Naive B cell (primary cell): ENCODE results near the gene BAZ2B. TPM values are rescaled to one million over a fixed set of nuclear protein-coding genes. Genes with fewer than 3 reads are reported as not detected.
"Not testable (repeated sequence)": the region's sequence is repeated elsewhere in the genome, so short reads cannot be mapped to it uniquely, and the experiment has no call there.

Source experiments
- ATAC-seq, 2 donors: fragments of 150-1000 bp; cut with Tn5 transposase; 2 replicates each; pipeline ENCODE4 v1.10.0; 2021; ENCODE audit warnings: low read depth in 2 of 2, mild to moderate bottlenecking in 2 of 2, moderate library complexity in 2 of 2
- DNase-seq: peaks from one replicate; pipeline ENCODE4 v3.0.0; 2022
- H3K27ac Mint-ChIP-seq, 6 donors: one replicate each; pipeline ENCODE4 v1.8.0; 2020 to 2022; ENCODE audit warnings: mild to moderate bottlenecking in 6 of 6, mixed read lengths in 6 of 6, moderate library complexity in 5 of 6, inconsistent platforms in 2 of 6
- H3K27me3 Mint-ChIP-seq, 3 donors: one replicate each; pipeline ENCODE4 v1.8.0; 2021 to 2022; ENCODE audit warnings: mixed read lengths in 3 of 3, mild to moderate bottlenecking in 1 of 3
- H3K36me3 Mint-ChIP-seq, 2 donors: one replicate each; pipeline ENCODE4 v1.8.0; 2020 to 2022; ENCODE audit warnings: mixed read lengths in 2 of 2, inconsistent platforms in 1 of 2, mild to moderate bottlenecking in 1 of 2
- H3K4me1 Mint-ChIP-seq, 3 donors: one replicate each; pipeline ENCODE4 v1.8.0; 2020 to 2022; ENCODE audit warnings: mixed read lengths in 3 of 3, inconsistent platforms in 1 of 3, mild to moderate bottlenecking in 1 of 3, moderate library complexity in 1 of 3
- H3K4me3 Mint-ChIP-seq, 8 donors: one replicate each; pipeline ENCODE4 v1.8.0; 2020 to 2022; ENCODE audit warnings: mild to moderate bottlenecking in 8 of 8, mixed read lengths in 8 of 8, moderate library complexity in 8 of 8, inconsistent platforms in 2 of 8
- H3K9me3 Mint-ChIP-seq, 7 donors: one replicate each; pipeline ENCODE4 v1.8.0; 2020 to 2022; ENCODE audit warnings: mixed read lengths in 7 of 7, mild to moderate bottlenecking in 5 of 7, inconsistent platforms in 2 of 7, moderate library complexity in 1 of 7
- polyA plus RNA-seq, 6 donors: library from polyadenylated mRNA; unstranded; fragments of 300-500 nt; fragmentation: Illumina TruSeq; gene quantifications; one replicate each; pipeline ENCODE4 v1.2.3, GENCODE V29; 2021; ENCODE audit warnings: low read depth in 6 of 6

The BAZ2B gene
- polyA plus RNA-seq, 6 donors from 2014 or later: 15.2 to 30.5 (median 23.1) TPM

GRCh38 chr2:159375241-159375640, 241.1 kb downstream of the BAZ2B start:
- H3K9me3 Mint-ChIP-seq: no peaks in the 10 kb centered on the region
- H3K36me3 Mint-ChIP-seq: peaks cover 13 to 19% of the 10 kb centered on the region in 2 donors
- DNase-seq (no peak), ATAC-seq (no peak)
- H3K27me3 Mint-ChIP-seq: no peaks in the 10 kb centered on the region
- no peaks in the 10 kb centered on the region for H3K4me1 Mint-ChIP-seq
- H3K27ac Mint-ChIP-seq: peak overlapping the region in 1 of 6 donors; percentile 18
- no peak overlapping the region for H3K4me3 Mint-ChIP-seq

GRCh38 chr2:159371506-159371905, 244.8 kb downstream of the BAZ2B start:
- Mint-ChIP-seq H3K4me3 (no peak overlapping the region), H3K27me3 (no peaks in the 10 kb centered on the region), H3K27ac (no peak overlapping the region), H3K36me3 (peaks cover 23 to 28% of the 10 kb centered on the region in 2 donors), H3K9me3 (no peaks in the 10 kb centered on the region), H3K4me1 (no peaks in the 10 kb centered on the region)
- ATAC-seq: no peak
- DNase-seq: no peak

DNA sequence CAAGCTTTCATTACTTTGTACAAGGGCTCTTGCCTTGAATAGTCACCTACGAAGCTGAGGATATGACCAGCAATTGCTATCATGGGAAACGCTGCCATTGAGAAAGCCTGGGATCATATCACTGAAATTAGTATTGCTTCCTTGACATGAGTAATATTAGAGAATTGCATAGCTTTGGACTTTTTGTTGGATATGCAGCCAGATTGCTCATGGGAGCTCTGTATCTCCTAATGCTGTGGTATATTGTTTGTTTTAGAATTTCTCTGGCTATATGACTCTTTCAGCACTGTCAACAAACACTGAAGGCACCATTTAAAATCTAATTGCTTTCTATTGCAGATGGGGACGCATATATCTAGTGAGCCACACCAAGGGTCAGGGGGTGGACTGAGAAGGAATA, 249.8 kb downstream of the BAZ2B start:
- DNase-seq: no peak
- peaks cover 0 to 9% (median 4%) of the 10 kb centered on the region in 7 donors for H3K9me3 Mint-ChIP-seq
- peaks cover 22 to 39% of the 10 kb centered on the region in 2 donors for H3K36me3 Mint-ChIP-seq
- no peak for ATAC-seq
- H3K4me3 Mint-ChIP-seq: no peak overlapping the region
- no peaks in the 10 kb centered on the region for H3K27me3 Mint-ChIP-seq
- no peaks in the 10 kb centered on the region for H3K4me1 Mint-ChIP-seq
- no peak overlapping the region for H3K27ac Mint-ChIP-seq

GRCh38 chr2:159362816-159363251, 253.5 kb downstream of the BAZ2B start:
- no peak for ATAC-seq
- Mint-ChIP-seq H3K4me1 (peaks cover 0 to 8% (median 0%) of the 10 kb centered on the region in 3 donors), H3K27ac (peak overlapping the region in 1 of 6 donors; percentile 60), H3K27me3 (no peaks in the 10 kb centered on the region), H3K4me3 (no peak overlapping the region), H3K9me3 (peaks cover 0 to 13% (median 6%) of the 10 kb centered on the region in 7 donors), H3K36me3 (peaks cover 8 to 25% of the 10 kb centered on the region in 2 donors)
- no peak for DNase-seq

DNA sequence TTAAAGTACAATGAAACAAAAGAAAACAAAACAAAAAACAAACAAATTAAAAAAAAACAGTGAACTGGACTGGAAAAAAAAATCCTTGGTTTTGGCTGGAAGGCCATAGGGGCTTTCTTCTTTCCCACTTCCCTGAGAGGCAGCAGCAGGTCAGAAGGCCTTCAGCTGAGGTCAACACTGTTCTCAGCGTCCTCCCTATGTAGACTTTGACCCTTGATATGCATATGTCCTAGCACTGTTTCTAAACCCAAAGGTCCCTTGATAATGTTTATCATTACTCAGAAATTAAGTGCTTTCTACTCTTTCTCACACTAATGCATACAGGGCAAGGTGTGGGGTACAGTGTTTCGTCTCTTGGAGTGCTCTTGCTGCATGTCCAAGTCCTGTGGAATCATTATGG, 254.3 kb downstream of the BAZ2B start:
- H3K9me3 Mint-ChIP-seq: peaks cover 0 to 13% (median 6%) of the 10 kb centered on the region in 7 donors
- DNase-seq: no peak
- no peak overlapping the region for H3K4me3 Mint-ChIP-seq
- H3K36me3 Mint-ChIP-seq: peaks cover 8 to 28% of the 10 kb centered on the region in 2 donors
- ATAC-seq: no peak
- H3K27ac Mint-ChIP-seq: no peak overlapping the region
- peaks cover 0 to 8% (median 0%) of the 10 kb centered on the region in 3 donors for H3K4me1 Mint-ChIP-seq
- H3K27me3 Mint-ChIP-seq: no peaks in the 10 kb centered on the region

DNA sequence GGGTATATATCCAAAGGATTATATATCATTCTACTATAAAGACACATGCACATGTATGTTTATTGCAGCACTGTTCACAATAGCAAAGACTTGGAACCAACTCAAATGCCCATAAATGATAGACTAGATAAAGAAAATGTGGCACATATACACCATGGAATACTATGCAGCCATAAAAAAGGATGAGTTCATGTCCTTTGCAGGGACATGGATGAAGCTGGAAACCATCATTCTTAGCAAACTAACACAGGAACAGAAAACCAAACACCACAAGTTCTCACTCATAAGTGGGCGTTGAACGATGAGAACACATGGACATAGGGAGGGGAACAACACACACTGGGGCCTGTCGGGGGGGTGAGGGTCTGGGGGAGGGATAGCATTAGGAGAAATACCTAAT, 254.7 kb downstream of the BAZ2B start:
- not testable (repeated sequence) for H3K4me1 Mint-ChIP-seq, H3K4me3 Mint-ChIP-seq, H3K27me3 Mint-ChIP-seq, ATAC-seq, H3K27ac Mint-ChIP-seq, DNase-seq
- peaks cover 8 to 29% of the 10 kb centered on the region in 2 donors for H3K36me3 Mint-ChIP-seq
- H3K9me3 Mint-ChIP-seq: peaks cover 0 to 13% (median 6%) of the 10 kb centered on the region in 7 donors

DNA sequence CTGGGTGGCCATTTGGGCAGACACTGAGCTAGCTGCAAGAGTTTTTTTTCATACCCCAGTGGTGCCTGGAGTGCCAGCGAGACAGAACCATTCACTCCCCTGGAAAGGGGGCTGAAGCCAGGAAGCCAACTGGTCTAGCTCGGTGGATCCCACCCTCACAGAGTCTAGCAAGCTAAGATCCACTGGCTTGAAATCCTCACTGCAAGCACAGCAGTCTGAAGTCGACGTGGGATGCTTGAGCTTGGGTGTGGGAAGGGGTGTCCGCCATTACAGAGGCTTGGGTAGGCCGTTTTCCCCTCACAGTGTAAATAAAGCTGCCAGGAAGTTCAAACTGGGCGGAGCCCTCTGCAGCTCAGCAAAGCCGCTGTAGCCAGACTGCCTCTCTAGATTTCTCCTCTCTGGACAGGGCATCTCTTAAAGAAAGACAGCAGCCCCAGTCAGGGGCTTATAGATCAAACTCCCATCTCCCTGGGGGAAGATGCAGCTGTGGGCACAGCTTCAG, 260.2 kb downstream of the BAZ2B start:
- Mint-ChIP-seq H3K27me3 (no peaks in the 10 kb centered on the region), H3K9me3 (peaks cover 0 to 5% (median 0%) of the 10 kb centered on the region in 7 donors), H3K4me1 (peaks cover 0 to 8% (median 0%) of the 10 kb centered on the region in 3 donors), H3K27ac (peak overlapping the region in 1 of 6 donors; percentile 70), H3K4me3 (no peak overlapping the region), H3K36me3 (peaks cover 0 to 4% of the 10 kb centered on the region in 2 donors)
- DNase-seq (no peak), ATAC-seq (no peak)

- H3K4me1 Mint-ChIP-seq: no peaks in the 10 kb centered on the region
- H3K9me3 Mint-ChIP-seq: no peaks in the 10 kb centered on the region
- H3K36me3 Mint-ChIP-seq: peaks cover 0 to 13% of the 10 kb centered on the region in 2 donors
- peak overlapping the region in 1 of 6 donors; percentile 5 for H3K27ac Mint-ChIP-seq
- ATAC-seq (no peak), DNase-seq (no peak)
- no peaks in the 10 kb centered on the region for H3K27me3 Mint-ChIP-seq
- no peak overlapping the region for H3K4me3 Mint-ChIP-seq
Measured at GRCh38 chr2:159351977-159352376, 264.4 kb downstream of the BAZ2B start.

- Mint-ChIP-seq H3K36me3 (peaks cover 0 to 15% of the 10 kb centered on the region in 2 donors), H3K4me3 (no peak overlapping the region)
Measured at GRCh38 chr2:159349674-159350299, 266.6 kb downstream of the BAZ2B start.

GRCh38 chr2:159326569-159327255, 289.6 kb downstream of the BAZ2B start:
- no peak for ATAC-seq
- no peaks in the 10 kb centered on the region for H3K9me3 Mint-ChIP-seq
- no peaks in the 10 kb centered on the region for H3K27me3 Mint-ChIP-seq
- peaks cover 15 to 26% of the 10 kb centered on the region in 2 donors for H3K36me3 Mint-ChIP-seq
- H3K4me3 Mint-ChIP-seq: no peak overlapping the region
- H3K4me1 Mint-ChIP-seq: no peaks in the 10 kb centered on the region
- no peak overlapping the region for H3K27ac Mint-ChIP-seq
- DNase-seq: no peak

More at GRCh38 chr2:159349674-159350299, 266.6 kb downstream of the BAZ2B start:
- Mint-ChIP-seq H3K9me3 (no peaks in the 10 kb centered on the region), H3K27ac (peak overlapping the region in 1 of 6 donors; percentile 41), H3K4me1 (no peaks in the 10 kb centered on the region), H3K27me3 (no peaks in the 10 kb centered on the region)
- DNase-seq (no peak), ATAC-seq (no peak)

GRCh38 chr2:159322419-159322818, 293.9 kb downstream of the BAZ2B start:
- H3K27ac Mint-ChIP-seq: peak overlapping the region in 1 of 6 donors; percentile 56

GRCh38 chr2:159317392-159318088, 298.8 kb downstream of the BAZ2B start:
- Mint-ChIP-seq H3K27ac (no peak overlapping the region), H3K4me1 (no peaks in the 10 kb centered on the region), H3K27me3 (no peaks in the 10 kb centered on the region), H3K4me3 (no peak overlapping the region), H3K9me3 (peaks cover 0 to 12% (median 0%) of the 10 kb centered on the region in 7 donors), H3K36me3 (peaks cover 0 to 9% of the 10 kb centered on the region in 2 donors)
- ATAC-seq: no peak
- DNase-seq: no peak

More at GRCh38 chr2:159322419-159322818, 293.9 kb downstream of the BAZ2B start:
- H3K4me1 Mint-ChIP-seq: no peaks in the 10 kb centered on the region
- ATAC-seq: no peak
- no peaks in the 10 kb centered on the region for H3K9me3 Mint-ChIP-seq
- no peak overlapping the region for H3K4me3 Mint-ChIP-seq
- no peaks in the 10 kb centered on the region for H3K27me3 Mint-ChIP-seq
- no peak for DNase-seq
- peaks cover 0 to 12% of the 10 kb centered on the region in 2 donors for H3K36me3 Mint-ChIP-seq

GRCh38 chr2:159307942-159308341, 308.4 kb downstream of the BAZ2B start:
- DNase-seq: no peak

More at GRCh38 chr2:159307942-159308341, 308.4 kb downstream of the BAZ2B start:
- H3K9me3 Mint-ChIP-seq: peaks cover 0 to 23% (median 7%) of the 10 kb centered on the region in 7 donors
- H3K36me3 Mint-ChIP-seq: peaks cover 0 to 15% of the 10 kb centered on the region in 2 donors
- H3K27me3 Mint-ChIP-seq: peaks cover 6 to 13% (median 13%) of the 10 kb centered on the region in 3 donors
- H3K4me1 Mint-ChIP-seq: no peaks in the 10 kb centered on the region
- no peak overlapping the region for H3K4me3 Mint-ChIP-seq
- H3K27ac Mint-ChIP-seq: no peak overlapping the region
- no peak for ATAC-seq
